ENCODE results near the gene KCNT2. TPM values are rescaled to one million over a fixed set of nuclear protein-coding genes. Genes with fewer than 3 reads are reported as not detected.

Gene KCNT2
- total and polyA plus RNA-seq, 7 donors = 0.64 to 3.1 (median 1.8) TPM

DNA sequence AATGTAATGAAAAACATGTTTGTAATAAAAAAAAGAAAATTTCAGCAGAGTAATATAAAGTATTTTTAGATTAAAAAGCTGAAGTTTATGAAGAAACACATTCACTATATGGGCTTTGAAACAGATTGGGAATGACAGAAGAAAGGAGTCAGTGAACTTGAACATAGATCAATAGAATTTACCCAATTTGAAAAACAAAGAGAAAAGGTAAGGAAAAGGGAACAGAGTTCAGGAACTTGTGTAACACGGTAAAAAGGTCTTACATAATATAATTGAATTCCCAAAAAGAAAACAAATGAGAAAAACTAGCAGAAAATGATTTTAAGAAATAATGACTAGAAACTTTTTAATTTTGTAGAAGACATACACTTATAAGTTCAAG lies 206.8 kb downstream of the KCNT2 start:
- no peaks in the 10 kb centered on the region for H3K9me3 ChIP-seq
- DNase-seq = no peak
- TF ChIP-seq, protein P1, sequence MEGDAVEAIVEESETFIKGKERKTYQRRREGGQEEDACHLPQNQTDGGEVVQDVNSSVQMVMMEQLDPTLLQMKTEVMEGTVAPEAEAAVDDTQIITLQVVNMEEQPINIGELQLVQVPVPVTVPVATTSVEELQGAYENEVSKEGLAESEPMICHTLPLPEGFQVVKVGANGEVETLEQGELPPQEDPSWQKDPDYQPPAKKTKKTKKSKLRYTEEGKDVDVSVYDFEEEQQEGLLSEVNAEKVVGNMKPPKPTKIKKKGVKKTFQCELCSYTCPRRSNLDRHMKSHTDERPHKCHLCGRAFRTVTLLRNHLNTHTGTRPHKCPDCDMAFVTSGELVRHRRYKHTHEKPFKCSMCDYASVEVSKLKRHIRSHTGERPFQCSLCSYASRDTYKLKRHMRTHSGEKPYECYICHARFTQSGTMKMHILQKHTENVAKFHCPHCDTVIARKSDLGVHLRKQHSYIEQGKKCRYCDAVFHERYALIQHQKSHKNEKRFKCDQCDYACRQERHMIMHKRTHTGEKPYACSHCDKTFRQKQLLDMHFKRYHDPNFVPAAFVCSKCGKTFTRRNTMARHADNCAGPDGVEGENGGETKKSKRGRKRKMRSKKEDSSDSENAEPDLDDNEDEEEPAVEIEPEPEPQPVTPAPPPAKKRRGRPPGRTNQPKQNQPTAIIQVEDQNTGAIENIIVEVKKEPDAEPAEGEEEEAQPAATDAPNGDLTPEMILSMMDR (IDR thresholded peaks at IDR 0.05) = no peak
- no peak for TF ChIP-seq EP300 (IDR thresholded peaks at IDR 0.05)
- no peak for TF ChIP-seq POLR2A (IDR thresholded peaks at IDR 0.05)
- TF ChIP-seq POLR2AphosphoS5 (IDR thresholded peaks at IDR 0.05) = no peak
- no peak overlapping the region for H3K27ac ChIP-seq
- intact Hi-C loops (cut with DNase I) = no loop called here
- no peaks in the 10 kb centered on the region for H3K27me3 ChIP-seq
- peaks cover 0 to 7% (median 2%) of the 10 kb centered on the region in 4 donors for H3K4me1 ChIP-seq
- no peaks in the 10 kb centered on the region for H3K36me3 ChIP-seq
- H3K4me3 ChIP-seq = no peak overlapping the region
- WGBS, 2 donors = 39 to 58% methylated on average over 1 of the region's 1 CpG

DNA sequence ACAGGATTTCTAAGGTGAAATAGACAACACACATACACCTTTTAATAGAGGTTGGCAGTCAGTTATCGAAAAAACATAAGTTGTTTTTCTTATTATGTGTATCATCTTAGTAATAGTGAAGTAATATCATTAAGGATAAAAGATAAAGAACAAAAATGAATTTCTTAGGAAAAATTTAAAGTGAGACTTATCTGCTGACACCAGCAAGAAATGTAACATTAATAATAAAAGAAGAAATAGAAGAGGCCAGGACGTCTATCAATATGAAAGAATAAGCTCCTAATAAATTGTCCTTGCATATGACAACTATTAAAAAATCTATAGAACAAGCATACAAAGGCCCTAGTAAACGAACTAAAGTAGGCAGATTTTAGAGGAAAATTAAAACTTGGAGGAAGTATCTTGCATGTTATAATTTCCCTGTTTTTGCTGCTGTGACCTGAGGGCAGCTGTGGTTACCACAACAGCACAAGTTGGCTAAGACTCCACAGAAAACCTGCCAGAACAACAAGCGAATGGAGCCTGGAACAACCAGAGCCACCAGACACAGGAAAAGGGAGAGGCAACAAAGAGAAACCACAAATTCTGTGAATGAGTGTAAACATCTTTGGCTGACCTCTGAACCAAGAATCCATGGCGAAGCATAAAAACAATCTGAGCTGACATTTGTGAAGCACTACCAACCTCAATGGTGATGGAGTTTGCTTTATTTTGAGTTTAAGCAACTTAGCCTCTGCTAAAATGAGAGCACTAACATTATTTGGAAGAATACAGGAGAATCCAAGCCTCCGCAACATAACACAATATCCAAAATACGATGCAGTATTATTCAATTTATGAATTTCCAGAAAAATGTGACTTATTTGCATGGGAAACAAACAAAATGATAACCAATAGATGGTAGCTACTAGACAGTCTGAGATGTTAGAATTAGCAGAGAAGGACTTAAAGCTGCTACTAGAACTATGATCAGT lies 207.5 kb downstream of the KCNT2 start:
- intact Hi-C loops (cut with DNase I) = no loop called here
- Histone ChIP-seq H3K9me3 (no peaks in the 10 kb centered on the region), H3K27me3 (no peaks in the 10 kb centered on the region), H3K4me3 (no peak overlapping the region), H3K27ac (no peak overlapping the region), H3K36me3 (no peaks in the 10 kb centered on the region), H3K4me1 (peaks cover 0 to 2% (median 0%) of the 10 kb centered on the region in 4 donors)
- 52 to 66% methylated on average over 7 of the region's 7 CpGs for WGBS, 2 donors
- DNase-seq = peak; percentile 62
- no peak for TF ChIP-seq POLR2A (IDR thresholded peaks at IDR 0.05)
- TF ChIP-seq, protein P1 (IDR thresholded peaks at IDR 0.05) = no peak
- TF ChIP-seq EP300 (IDR thresholded peaks at IDR 0.05) = no peak
- no peak for TF ChIP-seq POLR2AphosphoS5 (IDR thresholded peaks at IDR 0.05)

DNA sequence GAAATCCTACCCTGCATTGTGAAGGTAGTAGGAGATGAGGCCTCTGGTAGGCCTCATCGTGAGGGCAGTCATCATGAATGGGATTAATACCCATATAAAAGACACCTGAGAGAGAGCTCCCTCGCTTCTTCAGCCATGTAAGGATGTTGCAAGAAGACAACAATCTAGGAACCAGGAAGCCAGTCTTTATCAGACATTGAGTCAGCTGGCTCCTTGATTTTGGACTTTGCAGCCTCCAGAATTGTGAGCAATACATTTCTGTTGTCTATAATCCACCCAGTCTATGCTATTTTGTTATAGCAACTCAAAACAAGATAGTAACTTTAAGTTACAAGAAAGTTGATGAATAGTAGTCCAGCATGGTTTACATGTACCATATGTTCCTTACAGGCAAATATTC lies 208.5 kb downstream of the KCNT2 start:
- intact Hi-C loops (cut with DNase I) = no loop called here
- 81 to 91% methylated on average over 2 of the region's 2 CpGs for WGBS, 2 donors
- Histone ChIP-seq H3K4me3 (no peak overlapping the region), H3K4me1 (no peaks in the 10 kb centered on the region), H3K27ac (no peak overlapping the region), H3K36me3 (no peaks in the 10 kb centered on the region), H3K9me3 (no peaks in the 10 kb centered on the region), H3K27me3 (no peaks in the 10 kb centered on the region)
- TF ChIP-seq POLR2A (IDR thresholded peaks at IDR 0.05) (no peak), POLR2AphosphoS5 (IDR thresholded peaks at IDR 0.05) (no peak), EP300 (IDR thresholded peaks at IDR 0.05) (no peak)
- TF ChIP-seq, protein P1 (IDR thresholded peaks at IDR 0.05) = no peak
- no peak for DNase-seq

DNA sequence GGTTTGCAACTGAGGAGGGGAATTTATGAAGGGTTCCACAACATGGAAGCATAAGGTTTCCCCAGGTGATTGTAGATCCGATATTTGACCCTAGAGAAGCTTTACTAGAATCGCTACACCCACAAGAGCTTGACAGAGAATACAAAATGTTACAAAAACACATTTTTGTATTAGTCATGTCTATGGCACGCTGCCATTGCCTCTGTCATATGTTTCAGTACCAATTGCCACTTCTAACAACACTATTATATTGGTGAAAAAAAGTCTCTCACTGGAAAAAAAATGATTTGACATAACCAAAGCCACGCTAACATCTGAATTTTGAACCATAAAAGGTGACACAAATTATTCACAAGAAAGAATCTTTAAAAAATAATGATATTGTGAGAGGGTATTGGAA lies 214.5 kb downstream of the KCNT2 start:
- intact Hi-C loops (cut with DNase I) = no loop called here
- WGBS, 2 donors = 75 to 85% methylated on average over 4 of the region's 4 CpGs
- no peaks in the 10 kb centered on the region for H3K36me3 ChIP-seq
- no peaks in the 10 kb centered on the region for H3K9me3 ChIP-seq
- H3K27me3 ChIP-seq = no peaks in the 10 kb centered on the region
- DNase-seq = peak; percentile 66
- H3K4me3 ChIP-seq = no peak overlapping the region
- H3K27ac ChIP-seq = no peak overlapping the region
- TF ChIP-seq POLR2A (IDR thresholded peaks at IDR 0.05) = no peak
- TF ChIP-seq, protein P1 (IDR thresholded peaks at IDR 0.05) = no peak
- no peak for TF ChIP-seq EP300 (IDR thresholded peaks at IDR 0.05)
- no peak for TF ChIP-seq POLR2AphosphoS5 (IDR thresholded peaks at IDR 0.05)
- H3K4me1 ChIP-seq = no peaks in the 10 kb centered on the region

Measured in sigmoid colon (tissue), 7 donors.